Measurements from ENCODE around the gene NOL9. TPM values are rescaled to one million over a fixed set of nuclear protein-coding genes. Genes with fewer than 3 reads are reported as not detected.

Gene NOL9
- polyA plus RNA-seq, 1 experiment: 9.5 TPM

GRCh38 chr1:6510493-6510892 is 43.8 kb downstream of the NOL9 start:
- TF ChIP-seq CTCF (IDR thresholded peaks at IDR 0.05; ENCODE audit: insufficient read depth, low read depth, low read length): no peak
- Histone ChIP-seq H3K36me3 (ENCODE audit: control insufficient read depth, insufficient read depth, low read length) (no peaks in the 10 kb centered on the region), H3K27me3 (ENCODE audit: control insufficient read depth, insufficient read depth, low read length) (no peaks in the 10 kb centered on the region), H3K4me3 (ENCODE audit: low read depth, low read length) (no peak overlapping the region)
- no peak for DNase-seq (ENCODE audit: low read depth)
- POLR2A ChIA-PET: no interaction called here
- CTCF ChIA-PET: interaction anchor here (2.0 kb wide), 1 partner anchor 13 kb away, joined by 8 read pairs; no protein-coding TSS in a partner anchor

- no peak for TF ChIP-seq CTCF (IDR thresholded peaks at IDR 0.05; ENCODE audit: insufficient read depth, low read depth, low read length)
- H3K27me3 ChIP-seq (ENCODE audit: control insufficient read depth, insufficient read depth, low read length): no peaks in the 10 kb centered on the region
- H3K36me3 ChIP-seq (ENCODE audit: control insufficient read depth, insufficient read depth, low read length): no peaks in the 10 kb centered on the region
- CTCF ChIA-PET: interaction anchor here (2.0 kb wide), 1 partner anchor 13 kb away, joined by 8 read pairs; no protein-coding TSS in a partner anchor
- POLR2A ChIA-PET: no interaction called here
- no peak for DNase-seq (ENCODE audit: low read depth)
- H3K4me3 ChIP-seq (ENCODE audit: low read depth, low read length): no peak overlapping the region
Observed at GRCh38 chr1:6509919-6510291, 44.4 kb downstream of the NOL9 start.

GRCh38 chr1:6509220-6509918 is 44.9 kb downstream of the NOL9 start:
- Histone ChIP-seq H3K4me3 (ENCODE audit: low read depth, low read length) (no peak overlapping the region), H3K27me3 (ENCODE audit: control insufficient read depth, insufficient read depth, low read length) (no peaks in the 10 kb centered on the region), H3K36me3 (ENCODE audit: control insufficient read depth, insufficient read depth, low read length) (no peaks in the 10 kb centered on the region)
- POLR2A ChIA-PET: no interaction called here
- TF ChIP-seq CTCF (IDR thresholded peaks at IDR 0.05; ENCODE audit: insufficient read depth, low read depth, low read length): no peak
- no peak for DNase-seq (ENCODE audit: low read depth)
- CTCF ChIA-PET: interaction anchor here (0.8 to 2.0 kb wide), 2 partner anchors 14 to 18 kb away, joined by 3 to 8 read pairs; partner anchors contain the start of gene PLEKHG5

DNA sequence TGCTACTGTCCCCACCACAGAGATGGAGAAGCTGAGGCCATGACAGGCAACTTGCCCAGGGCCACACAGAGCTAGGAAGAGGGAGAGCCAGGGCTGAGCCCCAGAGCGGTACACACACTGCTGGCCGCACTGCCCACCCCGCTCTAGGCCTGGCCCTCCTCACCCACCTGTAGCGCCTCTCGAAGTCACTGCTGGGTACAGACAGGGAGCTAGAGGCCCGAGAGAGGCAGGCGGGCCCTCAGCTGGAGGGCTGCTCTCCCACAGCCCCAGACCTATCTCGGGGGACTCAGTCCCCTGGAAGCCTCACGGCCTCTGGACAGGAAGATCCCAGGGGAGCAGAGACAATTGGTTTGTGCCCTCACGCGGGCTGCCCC is 45.5 kb downstream of the NOL9 start:
- POLR2A ChIA-PET: no interaction called here
- DNase-seq (ENCODE audit: low read depth): no peak
- CTCF ChIA-PET: interaction anchor here (0.8 to 2.0 kb wide), 2 partner anchors 14 to 18 kb away, joined by 3 to 8 read pairs; partner anchors contain the start of gene PLEKHG5
- no peak overlapping the region for H3K4me3 ChIP-seq (ENCODE audit: low read depth, low read length)
- no peaks in the 10 kb centered on the region for H3K27me3 ChIP-seq (ENCODE audit: control insufficient read depth, insufficient read depth, low read length)
- TF ChIP-seq CTCF (IDR thresholded peaks at IDR 0.05; ENCODE audit: insufficient read depth, low read depth, low read length): no peak
- H3K36me3 ChIP-seq (ENCODE audit: control insufficient read depth, insufficient read depth, low read length): no peaks in the 10 kb centered on the region

GRCh38 chr1:6508154-6508815 is 46.0 kb downstream of the NOL9 start:
- POLR2A ChIA-PET: no interaction called here
- CTCF ChIA-PET: interaction anchor here (0.8 to 2.0 kb wide), 2 partner anchors 15 to 17 kb away, joined by 3 to 8 read pairs; partner anchors contain the start of gene PLEKHG5
- Histone ChIP-seq H3K27me3 (ENCODE audit: control insufficient read depth, insufficient read depth, low read length) (no peaks in the 10 kb centered on the region), H3K36me3 (ENCODE audit: control insufficient read depth, insufficient read depth, low read length) (no peaks in the 10 kb centered on the region), H3K4me3 (ENCODE audit: low read depth, low read length) (no peak overlapping the region)
- DNase-seq (ENCODE audit: low read depth): no peak
- TF ChIP-seq CTCF (IDR thresholded peaks at IDR 0.05; ENCODE audit: insufficient read depth, low read depth, low read length): no peak
